Smooth muscle cell (in vitro differentiated cells): ENCODE data around the gene PTPRJ. TPM values are rescaled to one million over a fixed set of nuclear protein-coding genes. Genes with fewer than 3 reads are reported as not detected.
A peak's percentile ranks its signal among the peaks of the same experiment; 100 is the strongest.

Experiments
- DNase-seq: peaks from one replicate; lab custom pipeline; 2025; ENCODE audit not compliant: unreplicated experiment; lab: John Stamatoyannopoulos, UW
- H2AFZ ChIP-seq: fragments of 200-600 bp; sonication (generic); 2 replicates; pipeline ENCODE4 v1.6.0; 2016; ENCODE audit warnings: antibody characterized with exemption, low read depth, mild to moderate bottlenecking
- H3F3A ChIP-seq: fragments of 200-600 bp; sonication (generic); 2 replicates; pipeline ENCODE4 v1.6.0; 2017; ENCODE audit warnings: antibody characterized with exemption, low read depth
- H3K27ac ChIP-seq: fragments of 200-600 bp; sonication (generic); 2 replicates; pipeline ENCODE4 v1.5.1; 2016; ENCODE audit warnings: low read depth, mild to moderate bottlenecking
- H3K27me3 ChIP-seq: fragments of 200-600 bp; sonication (generic); 2 replicates; pipeline ENCODE4 v1.6.1; 2016; ENCODE audit warnings: low read depth, mild to moderate bottlenecking
- H3K36me3 ChIP-seq: fragments of 200-600 bp; sonication (generic); 2 replicates; pipeline ENCODE4 v1.5.1; 2016; ENCODE audit warnings: low read depth
- H3K4me1 ChIP-seq: fragments of 200-600 bp; sonication (generic); 2 replicates; pipeline ENCODE4 v1.5.1; 2016; ENCODE audit warnings: low read depth
- H3K4me2 ChIP-seq: fragments of 200-600 bp; sonication (generic); 2 replicates; pipeline ENCODE4 v1.6.0; 2016; ENCODE audit warnings: mild to moderate bottlenecking
- H3K4me3 ChIP-seq: fragments of 200-600 bp; sonication (generic); 2 replicates; pipeline ENCODE4 v1.5.1; 2016; ENCODE audit warnings: mild to moderate bottlenecking
- H3K79me2 ChIP-seq: fragments of 200-600 bp; sonication (generic); 2 replicates; pipeline ENCODE4 v1.6.0; 2016; ENCODE audit warnings: low read depth, mild to moderate bottlenecking
- H3K9ac ChIP-seq: fragments of 200-600 bp; sonication (generic); 2 replicates; pipeline ENCODE4 v1.6.0; 2016; ENCODE audit warnings: low read depth
- H3K9me3 ChIP-seq: fragments of 200-600 bp; sonication (generic); replicated peaks from 2 replicates; pipeline ENCODE4 v1.5.1; 2016; ENCODE audit warnings: low read depth
- H4K20me1 ChIP-seq: fragments of 200-600 bp; sonication (generic); 2 replicates; pipeline ENCODE4 v1.6.0; 2016; ENCODE audit warnings: low read depth
- CTCF ChIP-seq: fragments of 200-600 bp; sonication (generic); IDR thresholded peaks from 2 replicates; pipeline ENCODE4 v1.5.1; 2017; ENCODE audit warnings: borderline replicate concordance, mild to moderate bottlenecking, antibody characterized with exemption; ENCODE audit not compliant: insufficient read depth, poor library complexity, severe bottlenecking
- WGBS: methylation state at CpG from one replicate; pipeline ENCODE4 v1.1.7; 2016; ENCODE audit warnings: low lambda C conversion rate; 5-methylcytosine and 5-hydroxymethylcytosine counted together
- polyA plus RNA-seq: library from polyadenylated mRNA; unstranded; fragments of >200 nt; fragmentation: Nextera tagmentation; extraction: Ambion mirVana; gene quantifications from 2 replicates; pipeline ENCODE4 v1.2.1, GENCODE V29; 2016
- total RNA-seq: library from RNA; depleted of rRNA; stranded (reverse); fragments of >200 nt; gene quantifications from 2 replicates; pipeline ENCODE4 v1.2.3, GENCODE V29; 2014

The PTPRJ gene
- total and polyA plus RNA-seq, 2 experiments from 2014 or later: 1.5 to 6.3 TPM

GRCh38 chr11:47982616-47983015 is 2.3 kb downstream of the PTPRJ start:
- Histone ChIP-seq H3K4me1 (peaks cover 13% of the 10 kb centered on the region), H4K20me1 (no peaks in the 10 kb centered on the region), H2AFZ (no peak overlapping the region), H3K27me3 (no peaks in the 10 kb centered on the region), H3K27ac (no peak overlapping the region), H3K4me3 (no peak overlapping the region), H3K9ac (no peak overlapping the region), H3K9me3 (no peaks in the 10 kb centered on the region), H3K36me3 (no peaks in the 10 kb centered on the region), H3K79me2 (peaks cover 24% of the 10 kb centered on the region), H3K4me2 (no peak overlapping the region), H3F3A (peaks cover 10% of the 10 kb centered on the region)
- no peak for DNase-seq
- no peak for TF ChIP-seq CTCF

- H3F3A ChIP-seq: peaks cover 10% of the 10 kb centered on the region
- H3K79me2 ChIP-seq: peaks cover 24% of the 10 kb centered on the region
- no peak for DNase-seq
- H3K4me1 ChIP-seq: peaks cover 13% of the 10 kb centered on the region
- H3K4me2 ChIP-seq: peak overlapping the region; percentile 68
- WGBS: 56% methylated on average over 10 of the region's 10 CpGs
- H3K36me3 ChIP-seq: no peaks in the 10 kb centered on the region
- no peaks in the 10 kb centered on the region for H3K9me3 ChIP-seq
- peak overlapping the region; percentile 19 for H3K4me3 ChIP-seq
- H4K20me1 ChIP-seq: no peaks in the 10 kb centered on the region
- no peaks in the 10 kb centered on the region for H3K27me3 ChIP-seq
- no peak for TF ChIP-seq CTCF
- no peak overlapping the region for H3K27ac ChIP-seq
- H2AFZ ChIP-seq: peak overlapping the region; percentile 51
- H3K9ac ChIP-seq: no peak overlapping the region
Observed at GRCh38 chr11:47983464-47984397, 3.4 kb downstream of the PTPRJ start.

GRCh38 chr11:47986219-47986618 is 5.9 kb downstream of the PTPRJ start:
- H2AFZ ChIP-seq: no peak overlapping the region
- no peak for TF ChIP-seq CTCF
- WGBS: 94% methylated on average over 5 of the region's 5 CpGs
- H3K27ac ChIP-seq: no peak overlapping the region
- H3F3A ChIP-seq: peaks cover 3% of the 10 kb centered on the region
- no peaks in the 10 kb centered on the region for H3K36me3 ChIP-seq
- no peak overlapping the region for H3K9ac ChIP-seq
- H3K9me3 ChIP-seq: no peaks in the 10 kb centered on the region
- peaks cover 31% of the 10 kb centered on the region for H3K79me2 ChIP-seq
- no peaks in the 10 kb centered on the region for H4K20me1 ChIP-seq
- H3K4me3 ChIP-seq: no peak overlapping the region
- H3K4me2 ChIP-seq: no peak overlapping the region
- H3K4me1 ChIP-seq: peaks cover 12% of the 10 kb centered on the region
- DNase-seq: no peak
- H3K27me3 ChIP-seq: no peaks in the 10 kb centered on the region
